Liver (tissue), 9 donors: ENCODE data around the gene TGIF1. TPM values are rescaled to one million over a fixed set of nuclear protein-coding genes. Genes with fewer than 3 reads are reported as not detected.

ENCODE experiments used
- DNase-seq: peaks from one replicate; pipeline ENCODE4 v3.0.0-alpha.2; 2017; ENCODE audit warnings: low spot score
- H3K27ac ChIP-seq, 2 donors: one replicate each; pipeline ENCODE4 v1.7.0; 2013; ENCODE audit warnings: inconsistent platforms in 2 of 2, low read length in 2 of 2, control low read depth in 1 of 2, low read depth in 1 of 2, mild to moderate bottlenecking in 1 of 2
- H3K27me3 ChIP-seq, 4 donors: one replicate each; pipeline versions ENCODE4 v1.6.1 to v1.7.0; 2013; ENCODE audit warnings: low read length in 3 of 4, inconsistent platforms in 1 of 4, mild to moderate bottlenecking in 1 of 4, moderate library complexity in 1 of 4; ENCODE audit not compliant: control insufficient read depth in 4 of 4, insufficient read depth in 4 of 4
- H3K36me3 ChIP-seq, 4 donors: one replicate each; pipeline versions ENCODE4 v1.6.1 to v1.7.0; 2013; ENCODE audit warnings: low read length in 3 of 4, mild to moderate bottlenecking in 3 of 4, low read depth in 1 of 4, moderate library complexity in 1 of 4; ENCODE audit not compliant: control insufficient read depth in 4 of 4, insufficient read depth in 3 of 4
- H3K4me1 ChIP-seq, 4 donors: one replicate each; pipeline versions ENCODE4 v1.6.1 to v1.7.0; 2013; ENCODE audit warnings: low read length in 3 of 4, mild to moderate bottlenecking in 3 of 4, moderate library complexity in 1 of 4; ENCODE audit not compliant: control insufficient read depth in 4 of 4, insufficient read depth in 4 of 4
- H3K4me3 ChIP-seq, 3 donors: one replicate each; pipeline versions ENCODE4 v1.6.1 to v1.7.0; 2013; ENCODE audit warnings: low read length in 3 of 3, control low read depth in 1 of 3, low read depth in 1 of 3, mild to moderate bottlenecking in 1 of 3
- H3K9ac ChIP-seq, 2 donors: one replicate each; pipeline ENCODE4 v1.7.0; 2013; ENCODE audit warnings: low read length in 2 of 2, mild to moderate bottlenecking in 2 of 2, moderate library complexity in 2 of 2, control low read depth in 1 of 2, low read depth in 1 of 2
- H3K9me3 ChIP-seq, 4 donors: one replicate each; pipeline versions ENCODE4 v1.6.1 to v1.7.0; 2013; ENCODE audit warnings: low read length in 3 of 4; ENCODE audit not compliant: control insufficient read depth in 4 of 4
- EGR1 ChIP-seq, 2 donors: IDR thresholded peaks; 2 replicates each; pipeline ENCODE4 v1.6.1; 2016 to 2018; ENCODE audit warnings: antibody characterized with exemption in 2 of 2, low read depth in 2 of 2
- FOXA1 ChIP-seq: IDR thresholded peaks from 2 replicates; pipeline ENCODE4 v1.6.1; 2016; ENCODE audit warnings: antibody characterized with exemption
- FOXA2 ChIP-seq: IDR thresholded peaks from 2 replicates; pipeline ENCODE4 v1.6.1; 2016; ENCODE audit warnings: antibody characterized with exemption
- GABPA ChIP-seq, 2 donors: IDR thresholded peaks in 1 of 2; conservative IDR thresholded peaks in 1 of 2; 2 replicates each; pipeline ENCODE4 v1.6.1; 2016; ENCODE audit warnings: antibody characterized with exemption in 2 of 2, mild to moderate bottlenecking in 1 of 2, moderate library complexity in 1 of 2
- HNF4A ChIP-seq, 2 donors: conservative IDR thresholded peaks; 2 replicates each; pipeline ENCODE4 v1.6.1; 2016; ENCODE audit warnings: antibody characterized with exemption in 2 of 2, mild to moderate bottlenecking in 2 of 2
- HNF4G ChIP-seq: IDR thresholded peaks from 2 replicates; pipeline ENCODE4 v1.6.1; 2016; ENCODE audit warnings: antibody characterized with exemption
- JUND ChIP-seq, 2 donors: IDR thresholded peaks; 2 replicates each; pipeline ENCODE4 v1.6.1; 2016; ENCODE audit warnings: antibody characterized with exemption in 2 of 2
- NR2F2 ChIP-seq: IDR thresholded peaks from 2 replicates; pipeline ENCODE4 v1.6.1; 2016; ENCODE audit warnings: antibody characterized with exemption
- RAD21 ChIP-seq, 2 donors: IDR thresholded peaks; 2 replicates each; pipeline ENCODE4 v1.6.1; 2016; ENCODE audit warnings: antibody characterized with exemption in 2 of 2, mild to moderate bottlenecking in 2 of 2
- RXRA ChIP-seq, 2 donors: IDR thresholded peaks; 2 replicates each; pipeline ENCODE4 v1.6.1; 2017 to 2018; ENCODE audit warnings: antibody characterized with exemption in 2 of 2, mild to moderate bottlenecking in 1 of 2
- SP1 ChIP-seq: IDR thresholded peaks from 2 replicates; pipeline ENCODE4 v1.6.1; 2018; ENCODE audit warnings: antibody characterized with exemption, mild to moderate bottlenecking
- TAF1 ChIP-seq: conservative IDR thresholded peaks from 2 replicates; pipeline ENCODE4 v1.6.1; 2016; ENCODE audit warnings: antibody characterized with exemption, mild to moderate bottlenecking
- YY1 ChIP-seq: IDR thresholded peaks from 2 replicates; pipeline ENCODE4 v1.6.1; 2016; ENCODE audit warnings: antibody characterized with exemption, mild to moderate bottlenecking
- WGBS: extraction: QIAGEN DNeasy Blood & Tissue Kit; methylation state at CpG from one replicate; pipeline ENCODE4 v1.1.7; 2013; 5-methylcytosine and 5-hydroxymethylcytosine counted together
- polyA plus RNA-seq, 2 donors: library from polyadenylated mRNA; stranded (reverse) in 1 of 2; unstranded in 1 of 2; fragments of 200-250 nt in 1 of 2; fragments of >200 nt in 1 of 2; fragmentation: Nextera tagmentation in 1 of 2; extraction: Ambion mirVana in 1 of 2; gene quantifications; one replicate each; pipeline versions ENCODE4 v1.2.1 to v1.2.3, GENCODE V29; 2013 to 2015
- total RNA-seq, 2 donors: library from RNA; depleted of rRNA; stranded (reverse); fragments of >200 nt; gene quantifications; one replicate each; pipeline ENCODE4 v1.2.3, GENCODE V29; 2014
- TF ChIP-seq, protein P1 (sequence below): fragments of 150-350 bp; IDR thresholded peaks from 2 replicates; pipeline ENCODE4 v1.5.1; 2017; ENCODE audit warnings: improper control_type of control experiment, low read depth, low read length; ENCODE audit not compliant: missing input control
- TF ChIP-seq, protein P2 (sequence below): IDR thresholded peaks from 2 replicates; pipeline ENCODE4 v1.6.1; 2016; ENCODE audit warnings: antibody characterized with exemption
- TF ChIP-seq, protein P3 (sequence below): IDR thresholded peaks from 2 replicates; pipeline ENCODE4 v1.6.1; 2016; ENCODE audit warnings: antibody characterized with exemption, mild to moderate bottlenecking
- TF ChIP-seq, protein P4 (sequence below): IDR thresholded peaks from 2 replicates; pipeline ENCODE4 v1.6.1; 2016; ENCODE audit warnings: antibody characterized with exemption
- TF ChIP-seq, protein P5 (sequence below): IDR thresholded peaks from 2 replicates; pipeline ENCODE4 v1.6.1; 2016; ENCODE audit warnings: antibody characterized with exemption
- donor health status: healthy.
- donor health status: healthy.
- donor health status: healthy.
- donor health status: healthy.
- donor health status: healthy.

Gene TGIF1
- total and polyA plus RNA-seq, 4 donors: 13.1 to 26.4 (median 18.4) TPM

DNA sequence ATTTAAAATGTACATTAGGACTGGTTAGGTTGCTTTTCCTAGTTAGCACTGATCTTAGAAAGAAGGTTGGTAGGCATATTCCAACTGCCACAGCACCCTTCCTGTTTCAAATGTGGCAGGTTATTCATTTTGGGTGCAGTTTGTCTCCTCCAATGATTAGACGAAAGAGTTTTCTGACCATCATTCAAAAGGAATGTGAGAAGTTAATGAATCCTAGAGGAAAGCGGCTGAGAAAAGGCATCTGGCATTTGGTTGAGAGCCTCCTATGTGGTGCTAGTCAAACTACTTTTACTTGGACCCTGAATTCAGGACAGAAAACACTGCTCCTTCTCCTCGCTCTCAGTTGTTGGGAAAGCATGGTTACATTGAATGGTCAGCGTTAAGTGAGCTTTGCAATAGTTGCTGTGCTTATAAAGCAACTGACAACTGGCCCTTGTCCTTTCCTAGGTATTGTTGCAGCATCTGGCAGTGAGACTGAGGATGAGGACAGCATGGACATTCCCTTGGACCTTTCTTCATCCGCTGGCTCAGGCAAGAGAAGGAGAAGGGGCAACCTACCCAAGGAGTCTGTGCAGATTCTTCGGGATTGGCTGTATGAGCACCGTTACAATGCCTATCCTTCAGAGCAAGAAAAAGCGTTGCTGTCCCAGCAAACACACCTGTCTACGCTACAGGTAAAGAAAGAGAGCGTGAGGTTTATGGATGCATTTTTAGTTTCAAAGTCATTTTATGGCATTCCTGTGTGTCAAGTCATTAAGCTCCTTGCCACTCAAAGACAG lies 6.1 kb downstream of the TGIF1 start:
- peak overlapping the region in 1 of 3 donors; percentile 13 for H3K4me3 ChIP-seq
- no peak for DNase-seq
- H3K9me3 ChIP-seq: no peaks in the 10 kb centered on the region
- WGBS: 46% methylated on average over 10 of the region's 10 CpGs
- H3K27ac ChIP-seq: peak overlapping the region; percentile 99 to 100
- H3K4me1 ChIP-seq: peaks cover 10 to 58% (median 37%) of the 10 kb centered on the region in 4 donors
- peaks cover 2 to 10% (median 5%) of the 10 kb centered on the region in 4 donors for H3K36me3 ChIP-seq
- peak overlapping the region in 1 of 2 donors; percentile 100 for H3K9ac ChIP-seq
- TF ChIP-seq, protein P1, sequence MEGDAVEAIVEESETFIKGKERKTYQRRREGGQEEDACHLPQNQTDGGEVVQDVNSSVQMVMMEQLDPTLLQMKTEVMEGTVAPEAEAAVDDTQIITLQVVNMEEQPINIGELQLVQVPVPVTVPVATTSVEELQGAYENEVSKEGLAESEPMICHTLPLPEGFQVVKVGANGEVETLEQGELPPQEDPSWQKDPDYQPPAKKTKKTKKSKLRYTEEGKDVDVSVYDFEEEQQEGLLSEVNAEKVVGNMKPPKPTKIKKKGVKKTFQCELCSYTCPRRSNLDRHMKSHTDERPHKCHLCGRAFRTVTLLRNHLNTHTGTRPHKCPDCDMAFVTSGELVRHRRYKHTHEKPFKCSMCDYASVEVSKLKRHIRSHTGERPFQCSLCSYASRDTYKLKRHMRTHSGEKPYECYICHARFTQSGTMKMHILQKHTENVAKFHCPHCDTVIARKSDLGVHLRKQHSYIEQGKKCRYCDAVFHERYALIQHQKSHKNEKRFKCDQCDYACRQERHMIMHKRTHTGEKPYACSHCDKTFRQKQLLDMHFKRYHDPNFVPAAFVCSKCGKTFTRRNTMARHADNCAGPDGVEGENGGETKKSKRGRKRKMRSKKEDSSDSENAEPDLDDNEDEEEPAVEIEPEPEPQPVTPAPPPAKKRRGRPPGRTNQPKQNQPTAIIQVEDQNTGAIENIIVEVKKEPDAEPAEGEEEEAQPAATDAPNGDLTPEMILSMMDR: no peak
- TF ChIP-seq JUND (IDR thresholded peaks at IDR 0.05) (peak in 1 of 2 donors; percentile 49), EGR1 (IDR thresholded peaks at IDR 0.05; ENCODE audit: low read depth in 2 of 2) (no peak), HNF4A (conservative IDR thresholded peaks at IDR 0.05) (peak; percentile 43 to 46), FOXA1 (no peak), TAF1 (peak; percentile 71), FOXA2 (no peak), SP1 (peak; percentile 19)
- no peaks in the 10 kb centered on the region for H3K27me3 ChIP-seq

DNA sequence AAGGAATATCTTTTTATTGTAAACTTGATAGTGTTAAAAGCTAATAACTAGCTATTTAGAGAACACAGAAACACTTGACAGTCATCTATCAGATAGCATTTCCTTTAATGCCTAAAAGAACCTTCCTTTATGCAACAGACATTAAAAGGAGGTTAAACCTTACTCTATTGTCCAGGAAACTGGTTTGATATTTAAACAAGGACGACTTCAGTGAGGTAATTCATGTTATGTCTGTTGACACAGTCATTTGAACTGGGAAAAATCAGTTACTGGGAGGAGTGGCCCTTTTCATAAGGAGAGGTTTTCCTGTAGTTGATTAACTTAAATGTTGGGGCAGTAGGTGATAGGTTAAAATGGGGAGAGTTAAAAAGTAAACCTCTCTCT lies 6.7 kb downstream of the TGIF1 start:
- DNase-seq: no peak
- TF ChIP-seq, protein P2, sequence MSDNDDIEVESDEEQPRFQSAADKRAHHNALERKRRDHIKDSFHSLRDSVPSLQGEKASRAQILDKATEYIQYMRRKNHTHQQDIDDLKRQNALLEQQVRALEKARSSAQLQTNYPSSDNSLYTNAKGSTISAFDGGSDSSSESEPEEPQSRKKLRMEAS: no peak
- TF ChIP-seq, protein P1: no peak
- TF ChIP-seq SP1: peak; percentile 92
- TF ChIP-seq RXRA (IDR thresholded peaks at IDR 0.05): peak; percentile 89
- TF ChIP-seq JUND (IDR thresholded peaks at IDR 0.05): peak; percentile 64 to 77
- no peak for TF ChIP-seq GABPA (IDR thresholded peaks at IDR 0.05 in 1 of 2, conservative IDR thresholded peaks at IDR 0.05 in 1 of 2)
- TF ChIP-seq, protein P3, sequence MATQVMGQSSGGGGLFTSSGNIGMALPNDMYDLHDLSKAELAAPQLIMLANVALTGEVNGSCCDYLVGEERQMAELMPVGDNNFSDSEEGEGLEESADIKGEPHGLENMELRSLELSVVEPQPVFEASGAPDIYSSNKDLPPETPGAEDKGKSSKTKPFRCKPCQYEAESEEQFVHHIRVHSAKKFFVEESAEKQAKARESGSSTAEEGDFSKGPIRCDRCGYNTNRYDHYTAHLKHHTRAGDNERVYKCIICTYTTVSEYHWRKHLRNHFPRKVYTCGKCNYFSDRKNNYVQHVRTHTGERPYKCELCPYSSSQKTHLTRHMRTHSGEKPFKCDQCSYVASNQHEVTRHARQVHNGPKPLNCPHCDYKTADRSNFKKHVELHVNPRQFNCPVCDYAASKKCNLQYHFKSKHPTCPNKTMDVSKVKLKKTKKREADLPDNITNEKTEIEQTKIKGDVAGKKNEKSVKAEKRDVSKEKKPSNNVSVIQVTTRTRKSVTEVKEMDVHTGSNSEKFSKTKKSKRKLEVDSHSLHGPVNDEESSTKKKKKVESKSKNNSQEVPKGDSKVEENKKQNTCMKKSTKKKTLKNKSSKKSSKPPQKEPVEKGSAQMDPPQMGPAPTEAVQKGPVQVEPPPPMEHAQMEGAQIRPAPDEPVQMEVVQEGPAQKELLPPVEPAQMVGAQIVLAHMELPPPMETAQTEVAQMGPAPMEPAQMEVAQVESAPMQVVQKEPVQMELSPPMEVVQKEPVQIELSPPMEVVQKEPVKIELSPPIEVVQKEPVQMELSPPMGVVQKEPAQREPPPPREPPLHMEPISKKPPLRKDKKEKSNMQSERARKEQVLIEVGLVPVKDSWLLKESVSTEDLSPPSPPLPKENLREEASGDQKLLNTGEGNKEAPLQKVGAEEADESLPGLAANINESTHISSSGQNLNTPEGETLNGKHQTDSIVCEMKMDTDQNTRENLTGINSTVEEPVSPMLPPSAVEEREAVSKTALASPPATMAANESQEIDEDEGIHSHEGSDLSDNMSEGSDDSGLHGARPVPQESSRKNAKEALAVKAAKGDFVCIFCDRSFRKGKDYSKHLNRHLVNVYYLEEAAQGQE: peak; percentile 46
- TF ChIP-seq, protein P4, sequence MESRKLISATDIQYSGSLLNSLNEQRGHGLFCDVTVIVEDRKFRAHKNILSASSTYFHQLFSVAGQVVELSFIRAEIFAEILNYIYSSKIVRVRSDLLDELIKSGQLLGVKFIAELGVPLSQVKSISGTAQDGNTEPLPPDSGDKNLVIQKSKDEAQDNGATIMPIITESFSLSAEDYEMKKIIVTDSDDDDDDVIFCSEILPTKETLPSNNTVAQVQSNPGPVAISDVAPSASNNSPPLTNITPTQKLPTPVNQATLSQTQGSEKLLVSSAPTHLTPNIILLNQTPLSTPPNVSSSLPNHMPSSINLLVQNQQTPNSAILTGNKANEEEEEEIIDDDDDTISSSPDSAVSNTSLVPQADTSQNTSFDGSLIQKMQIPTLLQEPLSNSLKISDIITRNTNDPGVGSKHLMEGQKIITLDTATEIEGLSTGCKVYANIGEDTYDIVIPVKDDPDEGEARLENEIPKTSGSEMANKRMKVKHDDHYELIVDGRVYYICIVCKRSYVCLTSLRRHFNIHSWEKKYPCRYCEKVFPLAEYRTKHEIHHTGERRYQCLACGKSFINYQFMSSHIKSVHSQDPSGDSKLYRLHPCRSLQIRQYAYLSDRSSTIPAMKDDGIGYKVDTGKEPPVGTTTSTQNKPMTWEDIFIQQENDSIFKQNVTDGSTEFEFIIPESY: peak; percentile 53
- TF ChIP-seq EGR1 (IDR thresholded peaks at IDR 0.05; ENCODE audit: low read depth in 2 of 2): no peak
- peak; percentile 22 to 27 for TF ChIP-seq RAD21 (IDR thresholded peaks at IDR 0.05)
- no peak for TF ChIP-seq HNF4G
- peak; percentile 63 to 66 for TF ChIP-seq HNF4A (conservative IDR thresholded peaks at IDR 0.05)
- peak; percentile 91 for TF ChIP-seq FOXA2
- no peak for TF ChIP-seq NR2F2
- peak; percentile 63 for TF ChIP-seq YY1
- TF ChIP-seq, protein P5, sequence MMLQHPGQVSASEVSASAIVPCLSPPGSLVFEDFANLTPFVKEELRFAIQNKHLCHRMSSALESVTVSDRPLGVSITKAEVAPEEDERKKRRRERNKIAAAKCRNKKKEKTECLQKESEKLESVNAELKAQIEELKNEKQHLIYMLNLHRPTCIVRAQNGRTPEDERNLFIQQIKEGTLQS: peak; percentile 30
- peak; percentile 16 for TF ChIP-seq TAF1
- TF ChIP-seq FOXA1: peak; percentile 92
- Histone ChIP-seq H3K36me3 (peaks cover 2 to 10% (median 5%) of the 10 kb centered on the region in 4 donors), H3K27ac (peak overlapping the region; percentile 99 to 100), H3K4me1 (peaks cover 10 to 58% (median 37%) of the 10 kb centered on the region in 4 donors), H3K9ac (peak overlapping the region in 1 of 2 donors; percentile 73), H3K9me3 (no peaks in the 10 kb centered on the region), H3K4me3 (peak overlapping the region in 1 of 3 donors; percentile 31), H3K27me3 (no peaks in the 10 kb centered on the region)
- WGBS: 16% methylated on average over 1 of the region's 1 CpG
